Neuronal stem cell (in vitro differentiated cells): ENCODE results near the gene SYT1.

Experiments
- DNase-seq: peaks from one replicate; pipeline ENCODE4 v3.0.0-alpha.2; 2013; ENCODE audit warnings: low spot score
- H2AFZ ChIP-seq: one replicate; pipeline ENCODE4 v1.6.1; 2013; ENCODE audit warnings: mild to moderate bottlenecking, low read length, inconsistent platforms
- H2AK5ac ChIP-seq: 2 replicates; pipeline ENCODE4 v1.6.1; 2013; ENCODE audit warnings: low read depth, mild to moderate bottlenecking, inconsistent platforms, low read length, moderate library complexity, mixed read lengths
- H2BK120ac ChIP-seq: 2 replicates; pipeline ENCODE4 v1.6.1; 2013; ENCODE audit warnings: low read depth, mild to moderate bottlenecking, inconsistent platforms, low read length, moderate library complexity, mixed read lengths
- H2BK12ac ChIP-seq: one replicate; pipeline ENCODE4 v1.6.1; 2013; ENCODE audit warnings: low read length, inconsistent platforms
- H2BK15ac ChIP-seq: 2 replicates; pipeline ENCODE4 v1.6.1; 2013; ENCODE audit warnings: mild to moderate bottlenecking, low read length, inconsistent platforms, mixed read lengths
- H2BK5ac ChIP-seq: one replicate; pipeline ENCODE4 v1.6.1; 2013; ENCODE audit warnings: inconsistent platforms, mild to moderate bottlenecking, low read length, moderate library complexity
- H3K14ac ChIP-seq: one replicate; pipeline ENCODE4 v1.6.1; 2013; ENCODE audit warnings: low read length, inconsistent platforms
- H3K18ac ChIP-seq: 2 replicates; pipeline ENCODE4 v1.6.1; 2013; ENCODE audit warnings: low read length, inconsistent platforms
- H3K23ac ChIP-seq: 2 replicates; pipeline ENCODE4 v1.6.1; 2013; ENCODE audit warnings: low read depth, mild to moderate bottlenecking, mixed read lengths, low read length, inconsistent platforms; ENCODE audit not compliant: poor library complexity
- H3K27ac ChIP-seq: replicated peaks from 3 replicates; pipeline ENCODE4 v1.5.1; 2013; ENCODE audit warnings: low read length, inconsistent platforms
- H3K27me3 ChIP-seq, 3 experiments: 2 replicates each; pipeline ENCODE4 v1.6.1; 2013; ENCODE audit warnings: low read length in 3 of 3, mild to moderate bottlenecking in 2 of 3, inconsistent platforms in 1 of 3, low read depth in 1 of 3, mixed read lengths in 1 of 3, moderate library complexity in 1 of 3; ENCODE audit not compliant: control insufficient read depth in 3 of 3, insufficient read depth in 3 of 3
- H3K36me3 ChIP-seq, 2 donors: replicated peaks in 1 of 2; 2 replicates each; pipeline ENCODE4 v1.6.1; 2013; ENCODE audit warnings: low read length in 2 of 2; ENCODE audit not compliant: control insufficient read depth in 2 of 2, insufficient read depth in 2 of 2
- H3K4ac ChIP-seq: 2 replicates; pipeline ENCODE4 v1.6.1; 2013; ENCODE audit warnings: inconsistent platforms, mild to moderate bottlenecking, low read length, moderate library complexity
- H3K4me1 ChIP-seq, 2 donors: 1 replicate in 1 of 2; 2 replicates in 1 of 2; pipeline ENCODE4 v1.6.1; 2013; ENCODE audit warnings: low read length in 2 of 2, low read depth in 1 of 2; ENCODE audit not compliant: control insufficient read depth in 2 of 2, insufficient read depth in 1 of 2
- H3K4me2 ChIP-seq: one replicate; pipeline ENCODE4 v1.6.1; 2013; ENCODE audit warnings: mild to moderate bottlenecking, low read length, inconsistent platforms; ENCODE audit not compliant: insufficient read depth, poor library complexity, severe bottlenecking
- H3K4me3 ChIP-seq, 2 donors: 2 replicates each; pipeline ENCODE4 v1.5.1; 2013; ENCODE audit warnings: low read length in 2 of 2, mild to moderate bottlenecking in 2 of 2, inconsistent platforms in 1 of 2, moderate library complexity in 1 of 2
- H3K79me1 ChIP-seq: one replicate; pipeline ENCODE4 v1.6.1; 2013; ENCODE audit warnings: low read depth, mild to moderate bottlenecking, inconsistent platforms, low read length, moderate library complexity
- H3K9ac ChIP-seq: one replicate; pipeline ENCODE4 v1.6.1; 2013; ENCODE audit warnings: mild to moderate bottlenecking, low read depth, low read length, inconsistent platforms; ENCODE audit not compliant: poor library complexity
- H3K9me3 ChIP-seq, 2 donors: replicated peaks in 1 of 2; 2 replicates each; pipeline versions ENCODE3 to v1.6.1; 2013; ENCODE audit warnings: low read length in 2 of 2, mild to moderate bottlenecking in 2 of 2, inconsistent platforms in 1 of 2, low read depth in 1 of 2, mixed read lengths in 1 of 2, moderate library complexity in 1 of 2; ENCODE audit not compliant: control insufficient read depth in 2 of 2, insufficient read depth in 1 of 2
- H4K8ac ChIP-seq: one replicate; pipeline ENCODE4 v1.6.1; 2013; ENCODE audit warnings: low read depth, mild to moderate bottlenecking, inconsistent platforms, low read length, moderate library complexity
- H4K91ac ChIP-seq: one replicate; pipeline ENCODE4 v1.6.1; 2013; ENCODE audit warnings: low read length, low read depth, mild to moderate bottlenecking, inconsistent platforms; ENCODE audit not compliant: poor library complexity
- WGBS, 2 donors: extraction: QIAGEN DNeasy Blood & Tissue Kit; methylation state at CpG; one replicate each; pipeline ENCODE4 v1.1.7; 2013; ENCODE audit warnings: missing lambda C conversion rate in 2 of 2, mixed read lengths in 1 of 2; ENCODE audit not compliant: insufficient read length in 2 of 2, insufficient replicate concordance in 1 of 2; ENCODE audit errors: extremely low coverage in 2 of 2; 5-methylcytosine and 5-hydroxymethylcytosine counted together

Gene SYT1

DNA sequence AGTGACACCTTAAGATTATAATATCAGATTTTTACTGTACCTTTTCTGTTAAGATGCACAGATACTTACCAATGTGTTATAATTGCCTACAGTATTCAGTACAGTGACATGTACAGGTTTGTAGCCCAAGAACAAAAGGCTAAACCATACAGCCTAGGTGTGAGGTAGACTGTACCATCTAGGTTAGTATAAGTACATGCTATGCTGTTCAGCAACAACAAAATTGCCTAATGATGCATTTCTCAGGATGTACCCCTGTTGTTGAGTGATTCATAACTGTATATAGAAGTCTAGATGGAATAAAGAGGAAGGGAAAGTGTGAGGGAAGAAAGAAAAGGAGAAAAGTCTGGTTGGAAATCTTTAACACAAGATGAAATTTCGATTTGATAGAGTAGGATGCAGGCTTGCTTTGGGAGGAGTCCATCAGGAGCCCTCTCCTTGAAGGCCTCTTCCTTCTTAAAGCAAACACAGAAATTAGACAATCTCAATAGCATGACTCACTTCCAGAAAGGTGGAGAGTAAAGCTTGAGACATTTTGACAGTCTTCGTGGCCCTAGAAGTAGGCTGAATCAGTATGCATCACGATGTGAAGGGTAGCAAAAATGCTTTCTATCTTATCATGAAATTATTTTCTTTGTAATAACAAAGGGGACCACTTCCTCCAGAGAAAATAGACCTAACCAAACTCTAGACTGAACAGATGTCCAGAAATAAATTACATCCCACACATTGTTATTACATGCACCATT lies 191.5 kb downstream of the SYT1 start:
- no peak for DNase-seq
- H3K27ac ChIP-seq, result no peak overlapping the region
- no peak overlapping the region for H2AK5ac ChIP-seq

DNA sequence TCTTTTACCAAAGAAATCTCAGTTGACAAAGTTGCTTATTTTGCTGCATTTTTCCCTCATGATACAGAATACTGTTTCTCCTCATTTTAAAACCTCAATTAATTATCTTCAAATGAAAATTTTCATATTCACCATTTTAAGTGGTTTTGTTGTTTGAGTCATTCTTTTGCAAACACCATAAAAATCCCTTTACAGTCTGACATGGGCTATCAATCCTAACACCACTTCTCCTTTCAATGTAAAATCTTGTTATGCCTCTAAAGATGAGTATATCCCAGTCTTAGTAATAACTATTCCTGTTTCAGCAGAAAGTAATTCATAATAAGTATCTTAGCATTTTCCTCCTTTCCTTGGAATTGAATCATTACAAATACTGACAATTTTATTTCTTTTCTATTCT lies 192.2 kb downstream of the SYT1 start:
- no peak overlapping the region for H2BK15ac ChIP-seq
- DNase-seq, result no peak

More for the DNA sequence above, 191.5 kb downstream of the SYT1 start:
- H3K9me3 ChIP-seq, result peaks cover 0 to 3% of the 10 kb centered on the region in 2 donors
- no peak overlapping the region for H2BK12ac ChIP-seq
- H2BK15ac ChIP-seq, result no peak overlapping the region
- H3K4me1 ChIP-seq, result no peaks in the 10 kb centered on the region
- no peak overlapping the region for H2BK5ac ChIP-seq
- no peak overlapping the region for H3K4me3 ChIP-seq
- no peak overlapping the region for H4K8ac ChIP-seq
- H3K36me3 ChIP-seq, result no peaks in the 10 kb centered on the region
- WGBS, 2 donors, result no CpG with 5 or more reads among the region's 3 CpGs
- no peaks in the 10 kb centered on the region for H3K27me3 ChIP-seq
- H2BK120ac ChIP-seq, result no peak overlapping the region
- H3K4ac ChIP-seq, result no peak overlapping the region
- H3K79me1 ChIP-seq, result no peaks in the 10 kb centered on the region
- H2AFZ ChIP-seq, result no peak overlapping the region
- no peak overlapping the region for H3K4me2 ChIP-seq
- no peak overlapping the region for H3K14ac ChIP-seq
- no peak overlapping the region for H3K9ac ChIP-seq
- no peak overlapping the region for H4K91ac ChIP-seq
- H3K23ac ChIP-seq, result no peak overlapping the region
- no peak overlapping the region for H3K18ac ChIP-seq

DNA sequence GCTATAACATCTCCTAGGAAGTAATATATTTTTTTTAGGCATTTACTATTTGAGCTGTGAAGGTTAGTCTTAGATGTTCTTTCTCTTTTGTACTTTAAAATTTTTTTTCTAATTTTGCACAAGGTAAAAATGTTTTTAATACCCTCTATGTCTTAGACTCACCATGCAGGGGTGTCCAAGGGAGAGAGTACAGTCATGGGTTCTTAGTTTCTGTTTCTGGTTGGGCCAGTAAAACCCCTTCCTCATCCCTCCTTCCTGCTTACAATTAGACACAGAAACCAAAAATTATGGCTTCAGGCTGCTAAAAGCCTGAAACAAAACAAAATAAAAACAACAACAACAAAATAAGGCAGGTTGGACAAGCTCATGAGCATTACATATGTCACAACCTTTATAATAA lies 193.0 kb downstream of the SYT1 start:
- Histone ChIP-seq H3K79me1 (no peaks in the 10 kb centered on the region), H3K14ac (no peak overlapping the region), H2BK5ac (no peak overlapping the region), H3K9ac (no peak overlapping the region), H2AK5ac (no peak overlapping the region), H2BK120ac (no peak overlapping the region), H2BK15ac (no peak overlapping the region), H2BK12ac (no peak overlapping the region), H3K4me2 (no peak overlapping the region), H4K8ac (no peak overlapping the region), H3K4ac (no peak overlapping the region), H3K27me3 (no peaks in the 10 kb centered on the region), H3K36me3 (no peaks in the 10 kb centered on the region), H3K23ac (no peak overlapping the region), H3K4me3 (no peak overlapping the region), H3K4me1 (peaks cover 4 to 14% of the 10 kb centered on the region in 2 donors), H4K91ac (no peak overlapping the region), H3K27ac (no peak overlapping the region), H2AFZ (no peak overlapping the region), H3K9me3 (peaks cover 0 to 3% of the 10 kb centered on the region in 2 donors), H3K18ac (no peak overlapping the region)
- DNase-seq, result no peak

More for the DNA sequence above, 192.2 kb downstream of the SYT1 start:
- no peaks in the 10 kb centered on the region for H3K27me3 ChIP-seq
- H3K14ac ChIP-seq, result no peak overlapping the region
- H3K23ac ChIP-seq, result no peak overlapping the region
- H4K91ac ChIP-seq, result no peak overlapping the region
- no peaks in the 10 kb centered on the region for H3K79me1 ChIP-seq
- H4K8ac ChIP-seq, result no peak overlapping the region
- no peaks in the 10 kb centered on the region for H3K36me3 ChIP-seq
- H3K9me3 ChIP-seq, result peaks cover 0 to 3% of the 10 kb centered on the region in 2 donors
- H3K9ac ChIP-seq, result no peak overlapping the region
- no peak overlapping the region for H2BK12ac ChIP-seq
- H3K4me1 ChIP-seq, result peaks cover 0 to 6% of the 10 kb centered on the region in 2 donors
- no peak overlapping the region for H3K18ac ChIP-seq
- H3K27ac ChIP-seq, result no peak overlapping the region
- no peak overlapping the region for H2BK5ac ChIP-seq
- no peak overlapping the region for H3K4me3 ChIP-seq
- no peak overlapping the region for H2AFZ ChIP-seq
- no peak overlapping the region for H3K4me2 ChIP-seq
- no peak overlapping the region for H2BK120ac ChIP-seq
- H3K4ac ChIP-seq, result no peak overlapping the region
- no peak overlapping the region for H2AK5ac ChIP-seq

DNA sequence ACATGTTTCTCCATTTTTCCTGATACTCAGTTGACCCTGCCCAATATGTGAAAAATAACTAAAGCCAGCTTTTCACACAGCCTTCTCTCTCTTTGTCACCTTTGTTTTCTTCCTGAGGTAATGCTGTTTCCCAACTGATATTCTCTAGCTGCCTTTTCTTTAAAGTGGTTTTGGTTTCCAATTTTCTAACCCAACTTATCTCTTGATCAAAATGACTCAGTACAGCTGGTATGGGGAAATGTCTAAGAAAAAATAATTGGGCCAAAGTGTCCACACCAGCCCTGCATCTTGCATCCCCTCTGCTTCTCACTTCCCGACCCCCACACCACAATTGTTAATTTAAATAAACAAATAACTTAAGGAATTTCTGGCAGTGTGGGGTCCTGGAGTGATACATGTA lies 193.8 kb downstream of the SYT1 start:
- Histone ChIP-seq H3K27ac (no peak overlapping the region), H3K14ac (no peak overlapping the region), H3K79me1 (no peaks in the 10 kb centered on the region), H2BK15ac (no peak overlapping the region), H3K4ac (no peak overlapping the region), H3K23ac (no peak overlapping the region), H2BK12ac (no peak overlapping the region), H2AK5ac (no peak overlapping the region), H2BK5ac (no peak overlapping the region), H4K8ac (no peak overlapping the region), H3K27me3 (no peaks in the 10 kb centered on the region), H4K91ac (no peak overlapping the region), H3K4me1 (peaks cover 4 to 22% of the 10 kb centered on the region in 2 donors), H3K36me3 (no peaks in the 10 kb centered on the region), H3K4me3 (no peak overlapping the region), H3K18ac (no peak overlapping the region), H3K9ac (no peak overlapping the region), H3K4me2 (no peak overlapping the region), H3K9me3 (peaks cover 0 to 3% of the 10 kb centered on the region in 2 donors), H2AFZ (no peak overlapping the region), H2BK120ac (no peak overlapping the region)
- no CpG with 5 or more reads among the region's 1 CpG for WGBS, 2 donors
- DNase-seq, result no peak
